HCT116 (cell line): Measurements from ENCODE around the gene SLC35G4. TPM values are rescaled to one million over a fixed set of nuclear protein-coding genes. Genes with fewer than 3 reads are reported as not detected.
"Not testable (repeated sequence)": the region's sequence is repeated elsewhere in the genome, so short reads cannot be mapped to it uniquely, and the experiment has no call there.

Source experiments
- ATAC-seq: fragments of 200-7000 bp; cut with Tn5 transposase; 2 replicates; pipeline ENCODE4 v1.9.1; 2020; ENCODE audit warnings: mild to moderate bottlenecking, moderate library complexity
- Bru-seq: library from RNA; stranded (reverse); fragments of 400-500 nt; gene quantifications from one replicate; lab custom pipeline; 2021; lab: Mats Ljungman, UMichigan
- BruChase-seq, 2 experiments: library from RNA; stranded (reverse); fragments of 400-500 nt; gene quantifications; one replicate each; lab custom pipeline; 2021; lab: Mats Ljungman, UMichigan
- BruUV-seq: library from RNA; stranded (reverse); fragments of 400-500 nt; replicated peaks from 2 replicates; lab custom pipeline; 2021; lab: Mats Ljungman, UMichigan
- CTCF ChIA-PET: fragments of 300-600 bp; sonication (Branson Sonifier 250); formaldehyde crosslinking; loops from one replicate; lab custom pipeline; 2021; ENCODE audit warnings: antibody characterized with exemption; lab: Charles Lee
- POLR2A ChIA-PET: fragments of 300-600, 350-600 bp; sonication (Branson Sonifier 250); formaldehyde crosslinking; loops from one replicate; lab custom pipeline; 2021; ENCODE audit warnings: antibody characterized with exemption; lab: Charles Lee
- RAD21 ChIA-PET, 2 experiments: fragments of 300-600 bp; sonication (Branson Sonifier 250); formaldehyde crosslinking; loops; one replicate each; lab custom pipeline; 2023; ENCODE audit warnings: low total read pairs in 2 of 2; ENCODE audit not compliant: uncharacterized antibody in 2 of 2, unreplicated experiment in 2 of 2, low non-redundant PET in 1 of 2; lab: Charles Lee
- DNase-seq: peaks from one replicate; pipeline ENCODE4 v3.0.0-alpha.2; 2010; ENCODE audit warnings: low read depth, low spot score
- H2AFZ ChIP-seq: fragments of 200-600 bp; shearing (Covaris generic), sonication (generic); 2 replicates; pipeline ENCODE4 v1.6.1; 2017; ENCODE audit warnings: low read depth, mixed run types, mixed read lengths, antibody characterized with exemption, low read length; ENCODE audit not compliant: poor library complexity, severe bottlenecking
- H3K27ac ChIP-seq: 2 replicates; pipeline ENCODE4 v1.5.1; 2012; ENCODE audit warnings: low read depth, low read length
- H3K27me3 ChIP-seq: fragments of 200-600 bp; sonication (generic); 2 replicates; pipeline ENCODE4 v1.6.1; 2016; ENCODE audit warnings: mixed run types, low read length, mixed read lengths; ENCODE audit not compliant: insufficient read depth
- H3K36me3 ChIP-seq, 2 experiments: fragments of 200-500 bp in 1 of 2; fragments of 200-600 bp in 1 of 2; sonication (Bioruptor generic) in 1 of 2; sonication (generic) in 1 of 2; 2 replicates each; pipeline versions ENCODE4 v1.5.1 to v1.6.1; 2014 to 2016; ENCODE audit warnings: low read length in 2 of 2, inconsistent platforms in 1 of 2, mixed read lengths in 1 of 2, mixed run types in 1 of 2; ENCODE audit not compliant: insufficient read depth in 2 of 2, control insufficient read depth in 1 of 2
- H3K4me1 ChIP-seq, 2 experiments: fragments of 200-600 bp in 1 of 2; sonication (generic) in 1 of 2; 2 replicates each; pipeline versions ENCODE4 v1.5.1 to v1.6.1; 2012 to 2017; ENCODE audit warnings: low read length in 2 of 2, inconsistent platforms in 1 of 2, mild to moderate bottlenecking in 1 of 2, mixed read lengths in 1 of 2, mixed run types in 1 of 2, moderate library complexity in 1 of 2; ENCODE audit not compliant: insufficient read depth in 2 of 2, control insufficient read depth in 1 of 2
- H3K4me2 ChIP-seq: fragments of 200-600 bp; sonication (generic); 2 replicates; pipeline ENCODE4 v1.6.1; 2017; ENCODE audit warnings: mixed run types, low read length, mixed read lengths
- H3K4me3 ChIP-seq, 2 experiments: fragments of 200-600 bp in 1 of 2; sonication (generic) in 1 of 2; replicated peaks in 1 of 2; 2 replicates each; pipeline ENCODE4 v1.5.1; 2011 to 2016; ENCODE audit warnings: low read length in 2 of 2, control low read depth in 1 of 2, low read depth in 1 of 2, mild to moderate bottlenecking in 1 of 2, mixed read lengths in 1 of 2, mixed run types in 1 of 2
- H3K79me2 ChIP-seq: fragments of 200-600 bp; sonication (generic); 2 replicates; pipeline ENCODE4 v1.6.1; 2017; ENCODE audit warnings: mild to moderate bottlenecking, mixed run types, low read length, moderate library complexity, mixed read lengths; ENCODE audit not compliant: insufficient read depth
- H3K9ac ChIP-seq: fragments of 200-600 bp; sonication (generic); 2 replicates; pipeline ENCODE4 v1.6.1; 2016; ENCODE audit warnings: low read length, mixed read lengths
- H3K9me2 ChIP-seq: fragments of 200-600 bp; sonication (generic), shearing (Covaris generic); 2 replicates; pipeline ENCODE4 v1.6.1; 2017; ENCODE audit warnings: mixed run types, mild to moderate bottlenecking, moderate library complexity; ENCODE audit not compliant: insufficient read depth
- H3K9me3 ChIP-seq, 2 experiments: fragments of 200-500 bp in 1 of 2; fragments of 200-600 bp in 1 of 2; sonication (Bioruptor generic) in 1 of 2; sonication (generic) in 1 of 2; 2 replicates each; pipeline ENCODE4 v1.6.1; 2014 to 2017; ENCODE audit warnings: low read length in 2 of 2, mixed read lengths in 2 of 2, inconsistent platforms in 1 of 2, low read depth in 1 of 2, mild to moderate bottlenecking in 1 of 2, mixed run types in 1 of 2, moderate library complexity in 1 of 2; ENCODE audit not compliant: control insufficient read depth in 1 of 2, insufficient read depth in 1 of 2
- H4K20me1 ChIP-seq: fragments of 200-600 bp; sonication (generic), shearing (Covaris generic); 2 replicates; pipeline ENCODE4 v1.6.1; 2017; ENCODE audit warnings: mixed run types, mild to moderate bottlenecking, moderate library complexity; ENCODE audit not compliant: insufficient read depth
- EGR1 ChIP-seq: IDR thresholded peaks from 2 replicates; pipeline ENCODE4 v1.6.1; 2012; ENCODE audit warnings: low read depth
- EZH2phosphoT487 ChIP-seq: fragments of 200-600 bp; IDR thresholded peaks from 2 replicates; pipeline ENCODE4 v1.6.1; 2018; ENCODE audit warnings: antibody characterized with exemption, borderline replicate concordance
- RAD21 ChIP-seq: IDR thresholded peaks from 2 replicates; pipeline ENCODE4 v1.6.1; 2012; ENCODE audit warnings: low read depth, mild to moderate bottlenecking
- YY1 ChIP-seq: IDR thresholded peaks from 2 replicates; pipeline ENCODE4 v1.6.1; 2011; ENCODE audit warnings: low read length, low read depth, moderate library complexity, mild to moderate bottlenecking; ENCODE audit not compliant: insufficient replicate concordance; ENCODE audit errors: extremely low read depth
- intact Hi-C: fragments of 100-400 bp; cut with micrococcal nuclease; formaldehyde crosslinking; loops from 2 replicates; pipeline ENCODE4 v1.10.0; 2022
- long read RNA-seq: library from polyadenylated mRNA; unstranded; transcript quantifications from one replicate; pipeline ENCODE4 v2.0.0, GENCODE V29; 2021; ENCODE audit not compliant: unreplicated experiment
- polyA plus RNA-seq: library from polyadenylated mRNA; unstranded; fragments of >200 nt; gene quantifications from 2 replicates; pipeline ENCODE4 v1.2.1, GENCODE V29; 2012; ENCODE audit warnings: missing spikeins
- total RNA-seq: library from RNA; stranded (reverse); gene quantifications from one replicate; pipeline ENCODE4 v1.2.1, GENCODE V29; 2021; ENCODE audit not compliant: unreplicated experiment

Gene SLC35G4
- not detected for total RNA-seq
- not detected in 2 replicates for polyA plus RNA-seq
- Bru-seq, nascent RNA = not detected
- BruChase-seq, experiment 1, labeled RNA remaining after a 6-hour chase = not detected
- BruChase-seq, experiment 2, labeled RNA remaining after a 2-hour chase = not detected
- long read RNA-seq = 0 reads

- H3K27ac ChIP-seq, H3K79me2 ChIP-seq, DNase-seq, POLR2A ChIA-PET, ATAC-seq, H3K4me1 ChIP-seq, H3K9ac ChIP-seq, H3K9me2 ChIP-seq, H3K4me2 ChIP-seq, H3K4me3 ChIP-seq, RAD21 ChIA-PET, H3K36me3 ChIP-seq, intact Hi-C loops, CTCF ChIA-PET, H4K20me1 ChIP-seq, H2AFZ ChIP-seq, H3K9me3 ChIP-seq, BruUV-seq: not testable (repeated sequence)
- H3K27me3 ChIP-seq = peaks cover 18% of the 10 kb centered on the region; the same call in 1 of the 2 replicates
Measured at GRCh38 chr18:11609488-11609887, at the start of gene SLC35G4. Gene SLC35G4, plus strand, starts transcription at chr18:11609596. Its CDS starts 0 bp downstream, at chr18:11609596.

DNA sequence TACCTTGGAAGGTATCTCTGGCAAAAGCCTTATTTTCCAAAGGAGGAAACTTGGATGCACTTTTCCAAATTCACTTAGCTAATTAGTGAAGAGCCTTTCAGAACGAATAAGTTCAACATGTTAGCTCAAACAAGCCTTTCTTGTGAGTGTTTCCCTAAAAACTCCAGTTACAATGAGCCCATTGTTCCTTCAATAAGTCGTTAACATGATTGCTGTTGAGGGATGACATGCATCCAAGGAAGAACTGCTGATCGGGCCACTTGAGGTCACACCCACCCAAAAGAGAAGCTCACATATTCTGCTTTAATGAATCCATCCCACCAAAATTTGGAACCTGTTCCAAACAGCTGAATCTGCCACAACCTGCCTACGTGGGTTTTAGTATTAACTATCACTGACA lies 48.1 kb upstream of the SLC35G4 start:
- intact Hi-C loops = no loop called here
- H3K79me2 ChIP-seq = no peaks in the 10 kb centered on the region
- H3K9me3 ChIP-seq = no peaks in the 10 kb centered on the region
- peaks cover 43% of the 10 kb centered on the region for H3K27me3 ChIP-seq
- no peaks in the 10 kb centered on the region for H3K4me1 ChIP-seq
- H4K20me1 ChIP-seq = no peaks in the 10 kb centered on the region
- ATAC-seq = no peak
- TF ChIP-seq RAD21 (no peak), EZH2phosphoT487 (no peak), YY1 (no peak), EGR1 (no peak)
- H3K36me3 ChIP-seq = no peaks in the 10 kb centered on the region
- H3K9ac ChIP-seq = no peak overlapping the region
- POLR2A ChIA-PET = no interaction called here
- CTCF ChIA-PET = interaction anchor here (1.6 kb wide), 1 partner anchor 8 kb away, joined by 5 read pairs; no protein-coding TSS in a partner anchor
- no peaks in the 10 kb centered on the region for H3K9me2 ChIP-seq
- H3K27ac ChIP-seq = no peak overlapping the region
- RAD21 ChIA-PET = no interaction called here
- BruUV-seq = no TSS peak
- H2AFZ ChIP-seq = no peak overlapping the region
- H3K4me2 ChIP-seq = no peak overlapping the region
- no peak overlapping the region for H3K4me3 ChIP-seq
- no peak for DNase-seq
